IMR-90 (cell line): ENCODE results near the gene PDE4B. TPM values are rescaled to one million over a fixed set of nuclear protein-coding genes. Genes with fewer than 3 reads are reported as not detected.

Experiments
- ATAC-seq: fragments of 200-7000 bp; cut with Tn5 transposase; 2 replicates; pipeline ENCODE4 v1.9.1; 2020; ENCODE audit warnings: low read depth, mild to moderate bottlenecking, moderate library complexity
- BruUV-seq: library from RNA; stranded (reverse); fragments of 400-500 nt; replicated peaks from 2 replicates; lab custom pipeline; 2021; lab: Mats Ljungman, UMichigan
- CTCF ChIA-PET: fragments of 300-600 bp; formaldehyde crosslinking; extraction: SDS; loops from one replicate; lab custom pipeline; 2021; ENCODE audit warnings: antibody characterized with exemption; lab: Yijun Ruan, JAX
- POLR2A ChIA-PET: fragments of 300-600 bp; sonication (Branson Sonifier 250); formaldehyde crosslinking; loops from one replicate; lab custom pipeline; 2022; ENCODE audit warnings: antibody characterized with exemption; ENCODE audit not compliant: unreplicated experiment; lab: Charles Lee
- DNase-seq: peaks from one replicate; pipeline ENCODE4 v3.0.0; 2013
- H2AFZ ChIP-seq: replicated peaks from 2 replicates; pipeline ENCODE3; 2013; ENCODE audit warnings: low read length, mild to moderate bottlenecking; ENCODE audit not compliant: poor library complexity
- H2AK5ac ChIP-seq: 2 replicates; pipeline ENCODE4 v1.6.1; 2013; ENCODE audit warnings: low read depth, low read length, inconsistent platforms
- H2AK9ac ChIP-seq: replicated peaks from 2 replicates; pipeline ENCODE3; 2013; ENCODE audit warnings: mild to moderate bottlenecking, low read depth, low read length, moderate library complexity; ENCODE audit not compliant: poor library complexity
- H2BK120ac ChIP-seq: 2 replicates; pipeline ENCODE4 v1.6.1; 2013; ENCODE audit warnings: low read depth, low read length, inconsistent platforms
- H2BK15ac ChIP-seq: 3 replicates; pipeline ENCODE4 v1.6.1; 2013; ENCODE audit warnings: low read depth, low read length, inconsistent platforms
- H2BK20ac ChIP-seq: 2 replicates; pipeline ENCODE4 v1.6.1; 2013; ENCODE audit warnings: low read depth, mild to moderate bottlenecking, inconsistent platforms, low read length, moderate library complexity
- H2BK5ac ChIP-seq: 2 replicates; pipeline ENCODE4 v1.6.1; 2013; ENCODE audit warnings: mild to moderate bottlenecking, low read depth, low read length, inconsistent platforms; ENCODE audit not compliant: poor library complexity, severe bottlenecking
- H3K14ac ChIP-seq: replicated peaks from 2 replicates; pipeline ENCODE4 v1.6.1; 2013; ENCODE audit warnings: low read depth, low read length, inconsistent platforms
- H3K18ac ChIP-seq: 2 replicates; pipeline ENCODE4 v1.6.1; 2013; ENCODE audit warnings: low read depth, low read length, control low read depth
- H3K23ac ChIP-seq: 2 replicates; pipeline ENCODE4 v1.6.1; 2013; ENCODE audit warnings: low read depth, low read length, inconsistent platforms
- H3K27ac ChIP-seq: 2 replicates; pipeline ENCODE4 v1.5.1; 2013; ENCODE audit warnings: mild to moderate bottlenecking, control low read depth, low read length; ENCODE audit not compliant: insufficient read depth
- H3K27me3 ChIP-seq: 2 replicates; pipeline ENCODE4 v1.6.1; 2013; ENCODE audit warnings: low read length; ENCODE audit not compliant: control insufficient read depth, insufficient read depth
- H3K36me3 ChIP-seq: 2 replicates; pipeline ENCODE4 v1.6.1; 2013; ENCODE audit warnings: low read length, mixed read lengths; ENCODE audit not compliant: control insufficient read depth, insufficient read depth
- H3K4ac ChIP-seq: 2 replicates; pipeline ENCODE4 v1.6.1; 2013; ENCODE audit warnings: low read depth, low read length, inconsistent platforms
- H3K4me1 ChIP-seq: 2 replicates; pipeline ENCODE4 v1.6.1; 2013; ENCODE audit warnings: low read length, mixed read lengths; ENCODE audit not compliant: control insufficient read depth, insufficient read depth
- H3K4me2 ChIP-seq: 2 replicates; pipeline ENCODE4 v1.6.1; 2013; ENCODE audit warnings: low read depth, mild to moderate bottlenecking, control low read depth, low read length, moderate library complexity
- H3K4me3 ChIP-seq: 2 replicates; pipeline ENCODE4 v1.5.1; 2013; ENCODE audit warnings: low read depth, mild to moderate bottlenecking, control low read depth, low read length, moderate library complexity; ENCODE audit not compliant: insufficient read depth
- H3K56ac ChIP-seq: 2 replicates; pipeline ENCODE4 v1.6.1; 2013; ENCODE audit warnings: low read length, inconsistent platforms; ENCODE audit not compliant: insufficient read depth; ENCODE audit errors: extremely low read depth
- H3K79me1 ChIP-seq, 2 experiments: 2 replicates each; pipeline ENCODE4 v1.6.1; 2013; ENCODE audit warnings: low read length in 2 of 2, inconsistent platforms in 1 of 2, low read depth in 1 of 2
- H3K9ac ChIP-seq: 2 replicates; pipeline ENCODE4 v1.6.1; 2013; ENCODE audit warnings: low read depth, low read length, control low read depth
- H3K9me1 ChIP-seq: 2 replicates; pipeline ENCODE4 v1.6.1; 2013; ENCODE audit warnings: low read length, inconsistent platforms; ENCODE audit not compliant: insufficient read depth
- H3K9me3 ChIP-seq: 2 replicates; pipeline ENCODE4 v1.6.1; 2013; ENCODE audit warnings: low read length; ENCODE audit not compliant: control insufficient read depth, insufficient read depth
- H4K20me1 ChIP-seq: 2 replicates; pipeline ENCODE4 v1.6.1; 2013; ENCODE audit warnings: low read length, inconsistent platforms; ENCODE audit not compliant: insufficient read depth
- H4K5ac ChIP-seq: 2 replicates; pipeline ENCODE4 v1.6.1; 2013; ENCODE audit warnings: mild to moderate bottlenecking, low read depth, low read length, control low read depth
- H4K8ac ChIP-seq, 2 experiments: 2 replicates each; pipeline ENCODE4 v1.6.1; 2013; ENCODE audit warnings: low read depth in 2 of 2, low read length in 2 of 2, control low read depth in 1 of 2, inconsistent platforms in 1 of 2
- H4K91ac ChIP-seq: 2 replicates; pipeline ENCODE4 v1.6.1; 2013; ENCODE audit warnings: low read depth, low read length, inconsistent platforms; ENCODE audit not compliant: insufficient read depth
- BHLHE40 ChIP-seq: fragments of 150-350 bp; IDR thresholded peaks from 2 replicates; pipeline ENCODE4 v1.6.1; 2016; ENCODE audit warnings: mild to moderate bottlenecking, low read depth, low read length
- CEBPB ChIP-seq: IDR thresholded peaks from 2 replicates; pipeline ENCODE4 v1.6.1; 2012; ENCODE audit warnings: low read depth, low read length, improper control_type of control experiment
- CHD1 ChIP-seq: IDR thresholded peaks from 2 replicates; pipeline ENCODE4 v1.6.1; 2012; ENCODE audit warnings: low read depth, low read length, improper control_type of control experiment
- FOS ChIP-seq: fragments of 150-350 bp; IDR thresholded peaks from 2 replicates; pipeline ENCODE4 v1.6.1; 2016; ENCODE audit warnings: low read depth, low read length
- MAFK ChIP-seq: IDR thresholded peaks from 2 replicates; pipeline ENCODE4 v1.6.1; 2012; ENCODE audit warnings: low read depth, low read length, improper control_type of control experiment
- MAZ ChIP-seq: IDR thresholded peaks from 2 replicates; pipeline ENCODE4 v1.6.1; 2012; ENCODE audit warnings: low read depth, mild to moderate bottlenecking, low read length, improper control_type of control experiment, moderate library complexity, borderline replicate concordance
- MXI1 ChIP-seq: IDR thresholded peaks from 2 replicates; pipeline ENCODE4 v1.6.1; 2012; ENCODE audit warnings: low read depth, mild to moderate bottlenecking, low read length, moderate library complexity, borderline replicate concordance
- POLR2A ChIP-seq: IDR thresholded peaks from 2 replicates; pipeline ENCODE4 v1.6.1; 2012; ENCODE audit warnings: mild to moderate bottlenecking, low read depth, low read length
- RCOR1 ChIP-seq: IDR thresholded peaks from 2 replicates; pipeline ENCODE4 v1.6.1; 2012; ENCODE audit warnings: mild to moderate bottlenecking, low read length, improper control_type of control experiment; ENCODE audit not compliant: insufficient replicate concordance
- RFX5 ChIP-seq: IDR thresholded peaks from 2 replicates; pipeline ENCODE4 v1.8.0; 2012; ENCODE audit warnings: low read depth, mild to moderate bottlenecking, low read length, moderate library complexity
- SMC3 ChIP-seq: fragments of 150-350 bp; IDR thresholded peaks from 2 replicates; pipeline ENCODE4 v1.6.1; 2016; ENCODE audit warnings: low read depth, mild to moderate bottlenecking, antibody characterized with exemption, low read length, moderate library complexity
- WGBS, 2 experiments: methylation state at CpG; one replicate each; pipeline versions ENCODE4 v1.1.5 to v1.1.7; 2013; ENCODE audit warnings: missing lambda C conversion rate in 2 of 2; ENCODE audit not compliant: insufficient read length in 1 of 2; ENCODE audit errors: extremely low coverage in 2 of 2; 5-methylcytosine and 5-hydroxymethylcytosine counted together
- dilution Hi-C: fragments of 300-500 bp; cut with HindIII; formaldehyde crosslinking; loops from one replicate; pipeline ENCODE4 v1.14.3; 2018; ENCODE audit warnings: low sequenced_read_pairs; ENCODE audit not compliant: unreplicated experiment
- in situ Hi-C: fragments of 300-500 bp; cut with MboI; formaldehyde crosslinking; loops from 3 replicates; pipeline ENCODE4 v1.14.3; 2019; ENCODE audit warnings: low sequenced_read_pairs, inconsistent platforms, mixed read lengths
- intact Hi-C: fragments of 100-400 bp; cut with micrococcal nuclease; formaldehyde crosslinking; loops from 2 replicates; pipeline ENCODE4 v1.10.0; 2022
- polyA plus RNA-seq, 3 experiments: library from polyadenylated mRNA; depleted of rRNA; stranded (reverse); fragments of >200 nt; gene quantifications; 2 replicates each; pipeline ENCODE4 v1.2.3, GENCODE V29; 2012; ENCODE audit warnings: low replicate concordance in 1 of 3
- total RNA-seq: library from RNA; depleted of rRNA; stranded (reverse); fragments of >200 nt; gene quantifications from 2 replicates; pipeline ENCODE4 v1.2.3, GENCODE V29; 2012
- TF ChIP-seq, protein P1 (sequence below): conservative IDR thresholded peaks from 2 replicates; pipeline ENCODE4 v1.5.1; 2012; ENCODE audit warnings: mild to moderate bottlenecking, low read depth, low read length, improper control_type of control experiment
- TF ChIP-seq, protein P2 (sequence below): fragments of 150-350 bp; IDR thresholded peaks from 2 replicates; pipeline ENCODE4 v1.6.1; 2016; ENCODE audit warnings: low read depth, mild to moderate bottlenecking, low read length, moderate library complexity, borderline replicate concordance
- TF ChIP-seq, protein P3 (sequence below): fragments of 150-350 bp; IDR thresholded peaks from 2 replicates; pipeline ENCODE4 v1.6.1; 2017; ENCODE audit warnings: mild to moderate bottlenecking, antibody characterized with exemption, low read length, low read depth

The PDE4B gene
- total and polyA plus RNA-seq, 2 of the 4 experiments (the other 2 are of a cell fraction): 5.8 to 21.3 TPM

DNA sequence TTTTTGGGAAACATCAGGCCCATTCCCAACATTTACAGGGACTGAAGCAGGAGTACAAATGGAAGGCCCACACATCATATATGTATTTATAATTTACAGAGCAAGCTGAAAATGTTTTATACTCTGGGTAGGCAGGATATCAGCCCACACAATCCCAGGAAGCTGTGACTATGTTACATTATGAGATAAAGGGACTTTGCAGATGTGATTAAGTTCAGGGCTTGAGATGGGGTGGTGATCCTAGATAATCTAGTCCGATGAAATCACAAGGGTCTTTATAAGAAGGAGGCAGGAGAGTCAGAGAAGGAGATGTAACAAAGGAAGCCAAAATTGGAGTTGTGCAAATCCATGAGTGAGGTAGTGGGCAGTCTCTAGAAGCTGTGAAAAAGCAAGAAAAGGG lies 160.5 kb downstream of the PDE4B start:
- H3K4me3 ChIP-seq: no peak overlapping the region
- in situ Hi-C loops (loop anchor here (5.0 to 25.0 kb wide), 3 partner anchors 289 to 759 kb away; no protein-coding TSS in a partner anchor), dilution Hi-C loops (no loop called here), intact Hi-C loops (loop anchor here (10.0 kb wide), 3 partner anchors 158 to 772 kb away; partner anchors contain the start of gene PDE4B)
- H4K20me1 ChIP-seq: no peaks in the 10 kb centered on the region
- H3K4me2 ChIP-seq: no peak overlapping the region
- no peak overlapping the region for H2BK5ac ChIP-seq
- no peak overlapping the region for H2AK5ac ChIP-seq
- H3K23ac ChIP-seq: no peak overlapping the region
- TF ChIP-seq CHD1 (no peak), FOS (no peak), MAFK (no peak), RFX5 (no peak), BHLHE40 (no peak), SMC3 (no peak), MAZ (no peak), RCOR1 (no peak), MXI1 (no peak), CEBPB (no peak), POLR2A (no peak)
- TF ChIP-seq, protein P1, sequence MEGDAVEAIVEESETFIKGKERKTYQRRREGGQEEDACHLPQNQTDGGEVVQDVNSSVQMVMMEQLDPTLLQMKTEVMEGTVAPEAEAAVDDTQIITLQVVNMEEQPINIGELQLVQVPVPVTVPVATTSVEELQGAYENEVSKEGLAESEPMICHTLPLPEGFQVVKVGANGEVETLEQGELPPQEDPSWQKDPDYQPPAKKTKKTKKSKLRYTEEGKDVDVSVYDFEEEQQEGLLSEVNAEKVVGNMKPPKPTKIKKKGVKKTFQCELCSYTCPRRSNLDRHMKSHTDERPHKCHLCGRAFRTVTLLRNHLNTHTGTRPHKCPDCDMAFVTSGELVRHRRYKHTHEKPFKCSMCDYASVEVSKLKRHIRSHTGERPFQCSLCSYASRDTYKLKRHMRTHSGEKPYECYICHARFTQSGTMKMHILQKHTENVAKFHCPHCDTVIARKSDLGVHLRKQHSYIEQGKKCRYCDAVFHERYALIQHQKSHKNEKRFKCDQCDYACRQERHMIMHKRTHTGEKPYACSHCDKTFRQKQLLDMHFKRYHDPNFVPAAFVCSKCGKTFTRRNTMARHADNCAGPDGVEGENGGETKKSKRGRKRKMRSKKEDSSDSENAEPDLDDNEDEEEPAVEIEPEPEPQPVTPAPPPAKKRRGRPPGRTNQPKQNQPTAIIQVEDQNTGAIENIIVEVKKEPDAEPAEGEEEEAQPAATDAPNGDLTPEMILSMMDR: no peak
- TF ChIP-seq, protein P2, sequence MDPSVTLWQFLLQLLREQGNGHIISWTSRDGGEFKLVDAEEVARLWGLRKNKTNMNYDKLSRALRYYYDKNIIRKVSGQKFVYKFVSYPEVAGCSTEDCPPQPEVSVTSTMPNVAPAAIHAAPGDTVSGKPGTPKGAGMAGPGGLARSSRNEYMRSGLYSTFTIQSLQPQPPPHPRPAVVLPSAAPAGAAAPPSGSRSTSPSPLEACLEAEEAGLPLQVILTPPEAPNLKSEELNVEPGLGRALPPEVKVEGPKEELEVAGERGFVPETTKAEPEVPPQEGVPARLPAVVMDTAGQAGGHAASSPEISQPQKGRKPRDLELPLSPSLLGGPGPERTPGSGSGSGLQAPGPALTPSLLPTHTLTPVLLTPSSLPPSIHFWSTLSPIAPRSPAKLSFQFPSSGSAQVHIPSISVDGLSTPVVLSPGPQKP: no peak
- TF ChIP-seq, protein P3, sequence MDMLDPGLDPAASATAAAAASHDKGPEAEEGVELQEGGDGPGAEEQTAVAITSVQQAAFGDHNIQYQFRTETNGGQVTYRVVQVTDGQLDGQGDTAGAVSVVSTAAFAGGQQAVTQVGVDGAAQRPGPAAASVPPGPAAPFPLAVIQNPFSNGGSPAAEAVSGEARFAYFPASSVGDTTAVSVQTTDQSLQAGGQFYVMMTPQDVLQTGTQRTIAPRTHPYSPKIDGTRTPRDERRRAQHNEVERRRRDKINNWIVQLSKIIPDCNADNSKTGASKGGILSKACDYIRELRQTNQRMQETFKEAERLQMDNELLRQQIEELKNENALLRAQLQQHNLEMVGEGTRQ: no peak
- no peak overlapping the region for H4K91ac ChIP-seq
- POLR2A ChIA-PET: no interaction called here
- CTCF ChIA-PET: interaction anchor here (1.4 kb wide), 1 partner anchor 290 kb away, joined by 4 read pairs; no protein-coding TSS in a partner anchor
- no peaks in the 10 kb centered on the region for H3K9me1 ChIP-seq
- WGBS, 2 experiments: no CpG with 5 or more reads among the region's 1 CpG
- H4K8ac ChIP-seq: no peak overlapping the region
- H3K4ac ChIP-seq: no peak overlapping the region
- no peak overlapping the region for H3K14ac ChIP-seq
- no peak for DNase-seq
- no peak overlapping the region for H4K5ac ChIP-seq
- H3K27ac ChIP-seq: no peak overlapping the region
- H3K18ac ChIP-seq: no peak overlapping the region
- no peak overlapping the region for H2AK9ac ChIP-seq
- H2BK20ac ChIP-seq: no peak overlapping the region
- H3K79me1 ChIP-seq: no peaks in the 10 kb centered on the region
- no peaks in the 10 kb centered on the region for H3K27me3 ChIP-seq
- H3K4me1 ChIP-seq: no peaks in the 10 kb centered on the region
- BruUV-seq: no TSS peak
- no peak overlapping the region for H2AFZ ChIP-seq
- no peak overlapping the region for H3K9ac ChIP-seq
- ATAC-seq: no peak
- no peak overlapping the region for H2BK120ac ChIP-seq
- no peak overlapping the region for H3K56ac ChIP-seq
- no peaks in the 10 kb centered on the region for H3K9me3 ChIP-seq
- no peak overlapping the region for H2BK15ac ChIP-seq
- H3K36me3 ChIP-seq: no peaks in the 10 kb centered on the region
